ENCODE data around the gene LPAR3.

GRCh38 chr1:84800090-84801073 lies 92.6 kb downstream of the LPAR3 start:
- TF ChIP-seq CTCF (IDR thresholded peaks at IDR 0.05) (no peak), POLR2A (IDR thresholded peaks at IDR 0.05) (no peak)
